ENCODE measurements around the gene DGKG.

Gene DGKG

GRCh38 chr3:186361762-186362536 lies at the start of gene DGKG:
TSS of gene DGKG (minus strand) at chr3:186362234. CDS start at chr3:186320459, 41,775 bp downstream.
- H3K4me1 ChIP-seq (ENCODE audit: control insufficient read depth, low read depth, low read length) = peaks cover 4% of the 10 kb centered on the region
- peaks cover 70% of the 10 kb centered on the region for H3K27me3 ChIP-seq (ENCODE audit: control insufficient read depth, insufficient read depth, low read length)
- no peaks in the 10 kb centered on the region for H3K36me3 ChIP-seq (ENCODE audit: control insufficient read depth, low read depth, low read length)
- H3K27ac ChIP-seq (ENCODE audit: low read length) = no peak within 1 kb of the TSS
- H3K9me3 ChIP-seq (ENCODE audit: control insufficient read depth, low read depth, low read length) = no peaks in the 10 kb centered on the region
- H3K9ac ChIP-seq (ENCODE audit: low read length) = no peak within 1 kb of the TSS
- peak within 1 kb of the TSS; percentile 23 for H3K4me3 ChIP-seq (ENCODE audit: low read length)

GRCh38 chr3:186411089-186411488 lies 49.1 kb upstream of the DGKG start:
- Histone ChIP-seq H3K4me1 (ENCODE audit: control insufficient read depth, low read depth, low read length) (peaks cover 14% of the 10 kb centered on the region), H3K27ac (ENCODE audit: low read length) (no peak overlapping the region), H3K9ac (ENCODE audit: low read length) (no peak overlapping the region), H3K4me3 (ENCODE audit: low read length) (no peak overlapping the region), H3K27me3 (ENCODE audit: control insufficient read depth, insufficient read depth, low read length) (peaks cover 7% of the 10 kb centered on the region), H3K9me3 (ENCODE audit: control insufficient read depth, low read depth, low read length) (no peaks in the 10 kb centered on the region), H3K36me3 (ENCODE audit: control insufficient read depth, low read depth, low read length) (no peaks in the 10 kb centered on the region)

GRCh38 chr3:186406669-186407635 lies 44.9 kb upstream of the DGKG start:
- H3K9me3 ChIP-seq (ENCODE audit: control insufficient read depth, low read depth, low read length) = no peaks in the 10 kb centered on the region
- H3K9ac ChIP-seq (ENCODE audit: low read length) = no peak overlapping the region
- no peak overlapping the region for H3K27ac ChIP-seq (ENCODE audit: low read length)
- no peaks in the 10 kb centered on the region for H3K4me1 ChIP-seq (ENCODE audit: control insufficient read depth, low read depth, low read length)
- H3K4me3 ChIP-seq (ENCODE audit: low read length) = no peak overlapping the region
- no peaks in the 10 kb centered on the region for H3K27me3 ChIP-seq (ENCODE audit: control insufficient read depth, insufficient read depth, low read length)
- H3K36me3 ChIP-seq (ENCODE audit: control insufficient read depth, low read depth, low read length) = no peaks in the 10 kb centered on the region

DNA sequence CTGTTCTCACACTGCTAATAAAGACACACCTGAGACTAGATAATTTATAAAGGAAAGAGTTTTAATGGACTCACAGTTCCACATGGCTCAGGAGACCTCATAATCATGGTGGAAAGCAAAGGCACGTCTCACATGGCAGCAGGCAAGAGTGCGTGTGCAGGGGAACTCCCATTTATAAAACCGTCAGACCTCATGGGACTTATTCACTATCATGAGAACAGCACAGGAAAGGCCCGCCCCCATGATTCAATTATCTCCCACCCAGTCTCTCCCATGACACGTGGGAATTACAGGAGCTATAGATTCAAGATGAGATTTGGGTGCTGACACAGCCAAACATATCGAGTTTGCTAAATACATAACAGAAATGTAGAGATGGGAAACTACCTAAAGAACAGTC lies 39.5 kb upstream of the DGKG start:
- Histone ChIP-seq H3K9ac (ENCODE audit: low read length) (no peak overlapping the region), H3K27ac (ENCODE audit: low read length) (no peak overlapping the region), H3K36me3 (ENCODE audit: control insufficient read depth, low read depth, low read length) (no peaks in the 10 kb centered on the region), H3K27me3 (ENCODE audit: control insufficient read depth, insufficient read depth, low read length) (no peaks in the 10 kb centered on the region), H3K4me3 (ENCODE audit: low read length) (no peak overlapping the region), H3K9me3 (ENCODE audit: control insufficient read depth, low read depth, low read length) (no peaks in the 10 kb centered on the region), H3K4me1 (ENCODE audit: control insufficient read depth, low read depth, low read length) (no peaks in the 10 kb centered on the region)

GRCh38 chr3:186400662-186401061 lies 38.6 kb upstream of the DGKG start:
- Histone ChIP-seq H3K27me3 (ENCODE audit: control insufficient read depth, insufficient read depth, low read length) (no peaks in the 10 kb centered on the region), H3K9me3 (ENCODE audit: control insufficient read depth, low read depth, low read length) (no peaks in the 10 kb centered on the region), H3K36me3 (ENCODE audit: control insufficient read depth, low read depth, low read length) (no peaks in the 10 kb centered on the region), H3K4me3 (ENCODE audit: low read length) (no peak overlapping the region), H3K4me1 (ENCODE audit: control insufficient read depth, low read depth, low read length) (no peaks in the 10 kb centered on the region), H3K27ac (ENCODE audit: low read length) (no peak overlapping the region), H3K9ac (ENCODE audit: low read length) (no peak overlapping the region)

- Histone ChIP-seq H3K9me3 (ENCODE audit: control insufficient read depth, low read depth, low read length) (no peaks in the 10 kb centered on the region), H3K4me3 (ENCODE audit: low read length) (no peak overlapping the region), H3K36me3 (ENCODE audit: control insufficient read depth, low read depth, low read length) (no peaks in the 10 kb centered on the region), H3K27ac (ENCODE audit: low read length) (no peak overlapping the region), H3K9ac (ENCODE audit: low read length) (no peak overlapping the region), H3K4me1 (ENCODE audit: control insufficient read depth, low read depth, low read length) (no peaks in the 10 kb centered on the region), H3K27me3 (ENCODE audit: control insufficient read depth, insufficient read depth, low read length) (no peaks in the 10 kb centered on the region)
These were observed 38.0 kb upstream of the DGKG start for GRCh38 chr3:186400026-186400425.

GRCh38 chr3:186394566-186395217 lies 32.7 kb upstream of the DGKG start:
- H3K9me3 ChIP-seq (ENCODE audit: control insufficient read depth, low read depth, low read length) = no peaks in the 10 kb centered on the region
- no peaks in the 10 kb centered on the region for H3K36me3 ChIP-seq (ENCODE audit: control insufficient read depth, low read depth, low read length)
- H3K9ac ChIP-seq (ENCODE audit: low read length) = no peak overlapping the region
- no peaks in the 10 kb centered on the region for H3K4me1 ChIP-seq (ENCODE audit: control insufficient read depth, low read depth, low read length)
- no peak overlapping the region for H3K27ac ChIP-seq (ENCODE audit: low read length)
- H3K4me3 ChIP-seq (ENCODE audit: low read length) = no peak overlapping the region
- no peaks in the 10 kb centered on the region for H3K27me3 ChIP-seq (ENCODE audit: control insufficient read depth, insufficient read depth, low read length)

DNA sequence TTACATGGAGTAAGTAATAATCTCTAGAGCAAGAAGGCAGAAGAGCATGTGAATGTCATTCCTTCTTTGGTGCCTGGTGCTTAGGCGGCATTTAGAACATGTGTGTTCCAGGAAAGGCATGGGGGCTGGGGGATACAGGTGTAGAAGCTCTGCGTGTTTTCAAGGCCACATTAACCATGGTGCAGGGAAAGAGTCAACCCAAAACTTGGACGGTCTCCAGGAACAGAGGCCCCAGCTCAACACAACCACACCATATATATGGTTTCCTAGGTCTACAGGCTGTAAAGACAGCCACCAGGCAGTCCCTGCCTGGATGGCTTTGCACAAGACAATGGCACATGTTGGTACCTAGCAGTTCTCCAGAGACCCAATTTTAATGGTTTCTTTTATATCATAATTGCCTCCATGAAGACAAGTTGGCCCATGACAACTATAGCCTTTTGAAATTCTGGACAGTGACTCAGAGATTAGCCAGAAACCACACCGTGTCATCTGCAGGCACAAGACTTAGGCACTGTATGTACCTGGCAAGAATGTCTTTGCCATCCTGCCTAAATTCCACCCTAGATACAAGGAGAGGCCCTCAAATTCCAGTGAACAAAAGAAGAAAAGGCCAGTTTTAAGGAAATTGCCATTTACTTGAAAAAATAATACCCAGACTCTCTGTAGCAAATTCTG lies 25.0 kb upstream of the DGKG start:
- Histone ChIP-seq H3K9ac (ENCODE audit: low read length) (no peak overlapping the region), H3K9me3 (ENCODE audit: control insufficient read depth, low read depth, low read length) (no peaks in the 10 kb centered on the region), H3K36me3 (ENCODE audit: control insufficient read depth, low read depth, low read length) (no peaks in the 10 kb centered on the region), H3K4me1 (ENCODE audit: control insufficient read depth, low read depth, low read length) (no peaks in the 10 kb centered on the region), H3K27ac (ENCODE audit: low read length) (no peak overlapping the region), H3K27me3 (ENCODE audit: control insufficient read depth, insufficient read depth, low read length) (no peaks in the 10 kb centered on the region), H3K4me3 (ENCODE audit: low read length) (no peak overlapping the region)

GRCh38 chr3:186385856-186386602 lies 24.0 kb upstream of the DGKG start:
- Histone ChIP-seq H3K36me3 (ENCODE audit: control insufficient read depth, low read depth, low read length) (no peaks in the 10 kb centered on the region), H3K9ac (ENCODE audit: low read length) (no peak overlapping the region), H3K9me3 (ENCODE audit: control insufficient read depth, low read depth, low read length) (no peaks in the 10 kb centered on the region), H3K4me1 (ENCODE audit: control insufficient read depth, low read depth, low read length) (no peaks in the 10 kb centered on the region), H3K27ac (ENCODE audit: low read length) (no peak overlapping the region), H3K4me3 (ENCODE audit: low read length) (no peak overlapping the region), H3K27me3 (ENCODE audit: control insufficient read depth, insufficient read depth, low read length) (no peaks in the 10 kb centered on the region)

- H3K27me3 ChIP-seq (ENCODE audit: control insufficient read depth, insufficient read depth, low read length) = no peaks in the 10 kb centered on the region
- no peak overlapping the region for H3K4me3 ChIP-seq (ENCODE audit: low read length)
- H3K9me3 ChIP-seq (ENCODE audit: control insufficient read depth, low read depth, low read length) = no peaks in the 10 kb centered on the region
- H3K27ac ChIP-seq (ENCODE audit: low read length) = no peak overlapping the region
- H3K9ac ChIP-seq (ENCODE audit: low read length) = no peak overlapping the region
- H3K36me3 ChIP-seq (ENCODE audit: control insufficient read depth, low read depth, low read length) = no peaks in the 10 kb centered on the region
- no peaks in the 10 kb centered on the region for H3K4me1 ChIP-seq (ENCODE audit: control insufficient read depth, low read depth, low read length)
These were observed 21.3 kb upstream of the DGKG start for GRCh38 chr3:186383026-186383993.
